ENCODE results near the gene CSRP1.

The CSRP1 gene

GRCh38 chr1:201510734-201511133 lies 3.8 kb upstream of the CSRP1 start:
- H3K4me3 ChIP-seq (ENCODE audit: low read length): no peak overlapping the region
- no peak for DNase-seq (ENCODE audit: low read depth)
- no peak for TF ChIP-seq CTCF (conservative IDR thresholded peaks at IDR 0.05; ENCODE audit: low read depth, low read length)

GRCh38 chr1:201509601-201510374 lies 2.9 kb upstream of the CSRP1 start:
- TF ChIP-seq CTCF (conservative IDR thresholded peaks at IDR 0.05; ENCODE audit: low read depth, low read length): no peak
- H3K4me3 ChIP-seq (ENCODE audit: low read length): no peak overlapping the region
- no peak for DNase-seq (ENCODE audit: low read depth)

GRCh38 chr1:201508809-201509208 lies 1.9 kb upstream of the CSRP1 start:
- H3K4me3 ChIP-seq (ENCODE audit: low read length): no peak overlapping the region
- no peak for TF ChIP-seq CTCF (conservative IDR thresholded peaks at IDR 0.05; ENCODE audit: low read depth, low read length)
- DNase-seq (ENCODE audit: low read depth): no peak

- TF ChIP-seq CTCF (conservative IDR thresholded peaks at IDR 0.05; ENCODE audit: low read depth, low read length): no peak
- no peak for DNase-seq (ENCODE audit: low read depth)
- peak overlapping the region; percentile 59 for H3K4me3 ChIP-seq (ENCODE audit: low read length)
Measured at GRCh38 chr1:201507360-201507675, 395 bp upstream of the CSRP1 start.

GRCh38 chr1:201506092-201506491 lies 831 bp downstream of the CSRP1 start:
- TF ChIP-seq CTCF (conservative IDR thresholded peaks at IDR 0.05; ENCODE audit: low read depth, low read length): no peak
- DNase-seq (ENCODE audit: low read depth): no peak
- H3K4me3 ChIP-seq (ENCODE audit: low read length): peak overlapping the region; percentile 59

GRCh38 chr1:201505503-201505890 lies 1.4 kb downstream of the CSRP1 start:
- no peak for DNase-seq (ENCODE audit: low read depth)
- no peak for TF ChIP-seq CTCF (conservative IDR thresholded peaks at IDR 0.05; ENCODE audit: low read depth, low read length)
- peak overlapping the region; percentile 59 for H3K4me3 ChIP-seq (ENCODE audit: low read length)

GRCh38 chr1:201504799-201505502 lies 2.0 kb downstream of the CSRP1 start:
- no peak overlapping the region for H3K4me3 ChIP-seq (ENCODE audit: low read length)
- no peak for DNase-seq (ENCODE audit: low read depth)
- no peak for TF ChIP-seq CTCF (conservative IDR thresholded peaks at IDR 0.05; ENCODE audit: low read depth, low read length)
